Motor neuron (in vitro differentiated cells): Measurements from ENCODE around the gene GLTP. TPM values are rescaled to one million over a fixed set of nuclear protein-coding genes. Genes with fewer than 3 reads are reported as not detected.

Source experiments
- ATAC-seq, 8 experiments: fragments of 200-7000 bp; cut with Tn5 transposase; replicated peaks in 6 of 8; 2 replicates each; pipeline ENCODE4 v1.8.0; 2021; ENCODE audit warnings: mild to moderate bottlenecking in 8 of 8, moderate library complexity in 8 of 8
- H3K27ac ChIP-seq, 2 donors: fragments of 250-450 bp; sonication (Bioruptor Pico); 2 replicates each; pipeline ENCODE4 v1.9.0; 2021; ENCODE audit warnings: antibody characterized with exemption in 2 of 2, mild to moderate bottlenecking in 2 of 2, moderate library complexity in 1 of 2
- H3K4me1 ChIP-seq, 2 donors: fragments of 250-450 bp; sonication (Bioruptor Pico); replicated peaks in 1 of 2; 2 replicates each; pipeline ENCODE4 v1.6.1; 2021; ENCODE audit warnings: antibody characterized with exemption in 2 of 2, mild to moderate bottlenecking in 2 of 2, moderate library complexity in 1 of 2
- H3K4me3 ChIP-seq, 5 donors: fragments of 250-450 bp; sonication (Bioruptor Pico); 2 replicates each; pipeline ENCODE4 v1.9.0; 2021; ENCODE audit warnings: antibody characterized with exemption in 5 of 5, mild to moderate bottlenecking in 5 of 5, moderate library complexity in 4 of 5
- WGBS, 10 experiments: fragments of 450-650 bp; shearing (Covaris generic); methylation state at CpG; one replicate each; pipeline ENCODE4 v1.0.0; 2022; 5-methylcytosine and 5-hydroxymethylcytosine counted together
- in situ Hi-C, 9 experiments: fragments of 400-800 bp; cut with MboI; loops; one replicate each; pipeline ENCODE4 v1.15.0; 2021; ENCODE audit warnings: low sequenced_read_pairs in 9 of 9, low pct_unique_long_range_greater_than_20kb in 2 of 9; ENCODE audit not compliant: unreplicated experiment in 9 of 9
- total RNA-seq, 8 experiments: library from RNA; unstranded; fragments of 300-600 nt; gene quantifications; 2 replicates each; pipeline versions ENCODE4 v1.2.3 to v1.2.4, GENCODE V29; 2022

The GLTP gene
- total RNA-seq, 8 experiments from 2014 or later, result 11.7 to 36.2 (median 17.6) TPM

GRCh38 chr12:109919456-109919855, 39.1 kb upstream of the GLTP start:
- WGBS, 10 experiments, result 67 to 100% (median 95%) methylated on average over 4 to 7 of the region's 10 CpGs; no CpG with 5 or more reads in 4 of the 10 experiments
- H3K27ac ChIP-seq, result no peak overlapping the region
- no peaks in the 10 kb centered on the region for H3K4me1 ChIP-seq
- in situ Hi-C loops, result no loop called here
- ATAC-seq, result no peak
- no peak overlapping the region for H3K4me3 ChIP-seq

GRCh38 chr12:109916045-109916444, 35.7 kb upstream of the GLTP start:
- ATAC-seq, result no peak
- Histone ChIP-seq H3K4me3 (no peak overlapping the region), H3K27ac (no peak overlapping the region), H3K4me1 (no peaks in the 10 kb centered on the region)
- 60 to 100% (median 100%) methylated on average over 1 to 3 of the region's 4 CpGs; no CpG with 5 or more reads in 1 of the 10 experiments for WGBS, 10 experiments
- in situ Hi-C loops, result no loop called here

GRCh38 chr12:109915171-109916040, 35.1 kb upstream of the GLTP start:
- no peak overlapping the region for H3K27ac ChIP-seq
- in situ Hi-C loops, result no loop called here
- WGBS, 10 experiments, result 75 to 100% (median 93%) methylated on average over 4 to 15 of the region's 26 CpGs; no CpG with 5 or more reads in 5 of the 10 experiments
- no peaks in the 10 kb centered on the region for H3K4me1 ChIP-seq
- ATAC-seq, result no peak
- H3K4me3 ChIP-seq, result no peak overlapping the region

GRCh38 chr12:109914461-109914860, 34.1 kb upstream of the GLTP start:
- in situ Hi-C loops, result no loop called here
- no peak overlapping the region for H3K27ac ChIP-seq

GRCh38 chr12:109912855-109913321, 32.5 kb upstream of the GLTP start:
- H3K4me1 ChIP-seq, result no peaks in the 10 kb centered on the region
- peak in 1 of 8 experiments; percentile 47 for ATAC-seq
- no peak overlapping the region for H3K27ac ChIP-seq
- in situ Hi-C loops, result no loop called here
- no peak overlapping the region for H3K4me3 ChIP-seq
- 60 to 100% (median 85%) methylated on average over 1 to 6 of the region's 12 CpGs; no CpG with 5 or more reads in 3 of the 10 experiments for WGBS, 10 experiments

More at GRCh38 chr12:109914461-109914860, 34.1 kb upstream of the GLTP start:
- ATAC-seq, result no peak
- H3K4me3 ChIP-seq, result no peak overlapping the region
- WGBS, 10 experiments, result 83 to 100% (median 94%) methylated on average over 1 to 9 of the region's 16 CpGs; no CpG with 5 or more reads in 1 of the 10 experiments
- H3K4me1 ChIP-seq, result no peaks in the 10 kb centered on the region

- peak in 3 of 8 experiments; percentile 83 to 99 (median 95) for ATAC-seq
- no peak overlapping the region for H3K4me3 ChIP-seq
- no peaks in the 10 kb centered on the region for H3K4me1 ChIP-seq
- WGBS, 10 experiments, result 86 to 100% methylated on average over 1 to 12 of the region's 12 CpGs; no CpG with 5 or more reads in 8 of the 10 experiments
- no peak overlapping the region for H3K27ac ChIP-seq
- in situ Hi-C loops, result no loop called here
Measured at GRCh38 chr12:109910969-109911348, 30.6 kb upstream of the GLTP start.

- in situ Hi-C loops, result no loop called here
- H3K4me3 ChIP-seq, result no peak overlapping the region
- ATAC-seq, result no peak
- 69 to 100% (median 93%) methylated on average over 1 to 6 of the region's 8 CpGs; no CpG with 5 or more reads in 2 of the 10 experiments for WGBS, 10 experiments
- no peak overlapping the region for H3K27ac ChIP-seq
- no peaks in the 10 kb centered on the region for H3K4me1 ChIP-seq
Measured at GRCh38 chr12:109910254-109910968, 30.1 kb upstream of the GLTP start.

GRCh38 chr12:109905301-109905700, 25.0 kb upstream of the GLTP start:
- no peak overlapping the region for H3K4me3 ChIP-seq
- no peak overlapping the region for H3K27ac ChIP-seq
- in situ Hi-C loops, result no loop called here
- peaks cover 7 to 9% of the 10 kb centered on the region in 2 donors for H3K4me1 ChIP-seq
- no peak for ATAC-seq
- WGBS, 10 experiments, result 91 to 100% (median 97%) methylated on average over 2 to 6 of the region's 10 CpGs; no CpG with 5 or more reads in 5 of the 10 experiments

- 57 to 100% (median 72%) methylated on average over 1 to 15 of the region's 15 CpGs; no CpG with 5 or more reads in 2 of the 10 experiments for WGBS, 10 experiments
- H3K27ac ChIP-seq, result no peak overlapping the region
- in situ Hi-C loops, result no loop called here
- peaks cover 12 to 13% of the 10 kb centered on the region in 2 donors for H3K4me1 ChIP-seq
- no peak for ATAC-seq
- no peak overlapping the region for H3K4me3 ChIP-seq
Measured at GRCh38 chr12:109902891-109903418, 22.6 kb upstream of the GLTP start.

GRCh38 chr12:109900752-109901580, 20.6 kb upstream of the GLTP start:
- in situ Hi-C loops, result no loop called here
- Histone ChIP-seq H3K4me3 (peak overlapping the region; percentile 44 to 69 (median 53)), H3K4me1 (peaks cover 12 to 13% of the 10 kb centered on the region in 2 donors), H3K27ac (no peak overlapping the region)
- whole genome bisulfite sequencing, 10 experiments, result 0 to 12% (median 6%) methylated on average over 2 to 13 of the region's 16 CpGs
- peak; percentile 8 to 39 (median 34) for ATAC-seq

GRCh38 chr12:109899783-109900751, 19.7 kb upstream of the GLTP start, which contains the start of gene TCHP:
TCHP (plus strand) TSS chr12:109900274; CDS start chr12:109903027, 2,753 bp downstream.
- ATAC-seq, result peak; percentile 84 to 94 (median 91)
- Histone ChIP-seq H3K4me3 (peak within 1 kb of the TSS; percentile 44 to 69 (median 53)), H3K4me1 (peaks cover 12 to 13% of the 10 kb centered on the region in 2 donors), H3K27ac (peak within 1 kb of the TSS; percentile 58 to 79)
- 0 to 55% (median 6%) methylated on average over 2 to 20 of the region's 69 CpGs for WGBS, 10 experiments
- in situ Hi-C loops, result loop anchor here in 2 of 9 experiments (25.0 kb wide), 1 partner anchor 313 kb away; no protein-coding TSS in a partner anchor
